LNCAP (cell line): Measurements from ENCODE around the gene ZNF474.

Experiments used
- TF ChIP-seq, protein P1 (sequence below): fragments of 450-650 bp; IDR thresholded peaks from 2 replicates; pipeline ENCODE4 v1.5.1; 2017; ENCODE audit warnings: mild to moderate bottlenecking

ZNF474 gene

GRCh38 chr5:122110987-122111386 lies 18.4 kb upstream of the ZNF474 start:
- TF ChIP-seq, protein P1, sequence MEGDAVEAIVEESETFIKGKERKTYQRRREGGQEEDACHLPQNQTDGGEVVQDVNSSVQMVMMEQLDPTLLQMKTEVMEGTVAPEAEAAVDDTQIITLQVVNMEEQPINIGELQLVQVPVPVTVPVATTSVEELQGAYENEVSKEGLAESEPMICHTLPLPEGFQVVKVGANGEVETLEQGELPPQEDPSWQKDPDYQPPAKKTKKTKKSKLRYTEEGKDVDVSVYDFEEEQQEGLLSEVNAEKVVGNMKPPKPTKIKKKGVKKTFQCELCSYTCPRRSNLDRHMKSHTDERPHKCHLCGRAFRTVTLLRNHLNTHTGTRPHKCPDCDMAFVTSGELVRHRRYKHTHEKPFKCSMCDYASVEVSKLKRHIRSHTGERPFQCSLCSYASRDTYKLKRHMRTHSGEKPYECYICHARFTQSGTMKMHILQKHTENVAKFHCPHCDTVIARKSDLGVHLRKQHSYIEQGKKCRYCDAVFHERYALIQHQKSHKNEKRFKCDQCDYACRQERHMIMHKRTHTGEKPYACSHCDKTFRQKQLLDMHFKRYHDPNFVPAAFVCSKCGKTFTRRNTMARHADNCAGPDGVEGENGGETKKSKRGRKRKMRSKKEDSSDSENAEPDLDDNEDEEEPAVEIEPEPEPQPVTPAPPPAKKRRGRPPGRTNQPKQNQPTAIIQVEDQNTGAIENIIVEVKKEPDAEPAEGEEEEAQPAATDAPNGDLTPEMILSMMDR: no peak

- TF ChIP-seq, protein P1: no peak
Measured at GRCh38 chr5:122111460-122111859, 17.9 kb upstream of the ZNF474 start.

DNA sequence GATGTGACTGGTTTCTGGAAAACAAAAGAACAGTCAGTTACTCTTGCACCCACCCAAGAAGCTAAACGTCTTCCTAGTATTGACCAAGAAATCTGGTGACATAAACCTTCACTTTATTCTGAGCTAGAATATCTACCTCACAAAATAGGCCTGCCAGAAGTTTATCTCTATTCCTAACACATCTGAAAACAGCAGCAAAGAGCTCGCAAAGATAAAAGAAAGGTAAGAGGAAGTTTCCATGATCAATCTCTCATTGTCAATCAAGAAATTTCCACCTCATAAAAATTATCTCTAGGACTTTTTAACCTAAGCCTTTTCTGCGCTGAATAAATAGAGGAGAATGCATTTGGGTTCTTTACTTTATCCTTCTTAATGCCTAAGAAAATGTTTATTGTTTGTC lies 17.3 kb upstream of the ZNF474 start:
- TF ChIP-seq, protein P1: no peak

DNA sequence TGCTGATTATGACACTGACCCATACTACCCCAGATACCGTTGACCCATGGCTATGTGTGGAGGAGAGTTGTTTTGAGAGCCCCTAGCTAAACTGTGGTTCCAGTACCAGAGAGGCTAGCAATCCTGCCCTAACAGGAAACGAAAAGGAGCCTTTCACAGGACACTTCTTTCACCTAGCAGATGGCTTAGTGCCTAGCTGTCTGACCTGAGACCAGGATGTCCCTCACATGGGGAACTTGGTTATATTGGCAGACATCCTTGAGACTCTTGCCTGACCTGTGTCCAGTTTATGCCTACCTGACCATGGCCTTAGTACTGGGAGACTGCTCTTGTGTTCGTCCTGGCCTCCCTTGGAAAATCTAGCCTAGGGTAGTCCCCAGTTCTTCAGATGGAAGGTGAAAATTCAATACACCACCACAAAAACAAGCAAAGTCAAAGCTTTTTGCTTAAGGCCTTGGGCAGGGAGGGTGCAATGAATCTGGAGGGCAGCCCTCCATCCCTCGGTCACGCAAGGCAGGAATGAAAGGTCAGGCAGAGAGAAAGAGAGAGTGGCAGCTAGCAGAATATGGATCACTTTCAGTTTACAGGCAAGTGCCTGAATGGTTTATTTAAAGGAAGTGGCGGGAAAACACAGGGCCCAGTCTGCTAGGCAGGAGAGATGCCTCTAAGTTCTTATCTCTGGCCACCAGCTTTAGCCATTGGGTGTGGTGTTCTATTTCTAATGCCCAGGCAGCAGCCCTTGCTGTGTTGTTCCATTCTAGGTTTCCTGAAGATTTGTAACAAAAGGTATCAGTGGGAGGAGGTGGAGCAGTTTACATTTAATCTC lies 16.4 kb upstream of the ZNF474 start:
- TF ChIP-seq, protein P1: no peak

GRCh38 chr5:122114501-122114900 lies 14.8 kb upstream of the ZNF474 start:
- TF ChIP-seq, protein P1: no peak

GRCh38 chr5:122118356-122118948 lies 10.9 kb upstream of the ZNF474 start:
- TF ChIP-seq, protein P1: no peak

GRCh38 chr5:122119205-122119604 lies 10.1 kb upstream of the ZNF474 start:
- TF ChIP-seq, protein P1: no peak
